T-helper 1 cell treated with Interleukin-12 subunit alpha and Interleukin-12 subunit beta and Interleukin-4 antibody, amounts not matched to agents 30 ng/mL and 1 ng/mL, for 36 hours (primary cell): ENCODE results near the gene FAM163B. TPM values are rescaled to one million over a fixed set of nuclear protein-coding genes. Genes with fewer than 3 reads are reported as not detected.

Experiments
- intact Hi-C: fragments of 100-400 bp; cut with micrococcal nuclease; formaldehyde crosslinking; loops from one replicate; pipeline ENCODE4 v1.15.1; 2024
- total RNA-seq: library from RNA; stranded (reverse); gene quantifications from 2 replicates; pipeline ENCODE4 v1.2.3, GENCODE V29; 2022

FAM163B gene
- total RNA-seq, 1 donor from 2014 or later: not detected

DNA sequence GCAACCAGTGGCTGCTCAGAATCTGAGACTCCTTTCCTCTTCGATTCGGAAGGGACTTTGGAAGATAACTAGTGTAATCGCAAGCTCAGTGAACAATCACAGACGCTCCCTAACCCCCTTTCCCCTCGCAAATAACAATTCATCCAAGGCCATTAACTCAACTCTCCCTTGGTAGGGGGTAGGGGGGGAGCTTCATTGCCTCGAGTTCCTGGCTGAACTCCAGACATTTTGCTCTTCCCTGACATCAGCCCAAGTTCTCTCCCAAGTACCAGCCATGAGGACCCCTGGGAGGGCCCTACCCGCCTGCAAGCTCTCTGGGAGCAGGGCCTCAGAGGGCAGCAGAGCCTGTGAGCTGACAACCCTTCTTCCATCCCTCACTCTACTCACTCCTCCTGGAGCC lies 8.4 kb downstream of the FAM163B start:
- intact Hi-C loops: no loop called here

DNA sequence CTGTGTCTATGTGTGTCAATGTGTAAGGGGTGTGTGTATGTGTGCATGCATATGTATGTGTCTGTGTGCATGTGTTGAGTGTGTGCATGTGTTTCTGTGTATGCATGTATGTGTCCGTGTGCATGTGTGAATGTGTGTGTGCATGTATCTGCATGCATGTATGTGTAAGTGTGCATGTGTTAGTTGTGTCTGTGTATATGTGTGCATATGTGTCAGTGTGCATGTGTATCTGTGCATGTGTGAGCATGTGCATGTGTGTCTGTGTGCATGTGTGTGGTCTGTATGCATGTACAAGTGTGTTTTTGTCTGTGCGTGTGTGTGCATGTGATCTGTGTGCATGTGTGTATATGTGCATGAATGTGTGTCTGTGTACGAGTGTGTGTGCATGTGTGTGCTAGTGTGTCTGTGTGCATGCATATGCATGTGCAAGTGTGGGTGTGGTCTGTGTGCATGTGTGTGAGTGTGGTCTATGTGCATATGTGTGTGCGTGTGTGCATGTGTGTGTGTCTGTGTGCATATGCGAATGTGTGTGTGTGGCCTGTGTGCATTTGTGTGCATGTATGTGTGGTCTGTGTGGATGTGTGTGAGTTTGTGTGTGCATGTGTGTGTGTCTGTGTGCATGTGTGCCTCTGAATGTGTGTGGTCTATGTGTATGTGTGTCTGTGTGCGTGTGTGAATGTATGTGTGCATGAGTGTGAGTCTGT lies 9.6 kb downstream of the FAM163B start:
- intact Hi-C loops: no loop called here

DNA sequence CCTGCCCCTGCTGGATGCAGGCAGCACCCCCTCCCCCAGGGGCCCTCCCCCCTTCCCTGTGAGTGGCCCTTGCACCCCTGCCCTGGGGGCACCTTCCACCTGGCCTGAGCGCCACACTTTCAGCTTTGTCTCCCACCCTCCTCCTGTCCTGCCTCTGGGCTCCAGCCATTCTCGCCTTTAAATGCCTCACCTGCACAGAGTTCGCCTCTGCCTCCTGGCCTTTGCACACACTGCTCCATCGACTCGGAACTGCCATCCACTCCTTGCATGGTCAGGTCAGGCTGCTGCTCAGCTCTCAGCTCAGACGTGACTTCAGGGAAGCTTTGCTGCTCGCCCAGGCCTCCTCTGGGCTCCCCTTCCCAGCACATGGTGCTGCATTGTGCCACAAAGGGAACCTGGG lies 10.2 kb downstream of the FAM163B start:
- intact Hi-C loops: no loop called here

DNA sequence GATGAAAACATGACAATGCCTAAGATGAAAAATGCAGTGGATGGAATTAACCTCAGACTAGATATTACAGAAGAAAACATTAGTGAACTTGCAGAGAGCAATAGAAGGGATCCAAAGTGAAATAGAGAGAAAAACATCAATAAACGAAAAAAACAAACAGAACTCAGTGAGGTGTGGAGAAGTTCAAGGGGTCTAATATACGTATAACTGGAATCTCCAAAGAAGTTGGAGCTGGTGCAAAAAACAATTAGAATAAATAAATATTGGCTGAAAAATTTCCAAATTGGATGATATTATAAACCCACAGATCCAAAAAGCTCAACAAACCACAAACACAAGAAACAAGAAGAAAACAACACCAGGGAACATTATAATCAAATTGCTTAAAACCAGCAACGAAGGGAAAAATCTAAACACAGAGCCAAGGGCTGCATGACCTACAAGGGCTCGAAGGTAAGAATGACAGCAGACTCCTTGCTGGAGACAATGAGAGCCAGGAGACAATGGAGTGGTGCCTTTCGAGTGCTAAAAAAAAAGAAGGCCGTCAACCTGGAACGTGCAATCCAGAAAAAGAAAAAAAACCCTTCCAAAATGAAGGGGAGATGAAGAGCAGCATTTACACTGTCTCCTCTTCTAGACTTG lies 11.8 kb downstream of the FAM163B start:
- intact Hi-C loops: no loop called here

DNA sequence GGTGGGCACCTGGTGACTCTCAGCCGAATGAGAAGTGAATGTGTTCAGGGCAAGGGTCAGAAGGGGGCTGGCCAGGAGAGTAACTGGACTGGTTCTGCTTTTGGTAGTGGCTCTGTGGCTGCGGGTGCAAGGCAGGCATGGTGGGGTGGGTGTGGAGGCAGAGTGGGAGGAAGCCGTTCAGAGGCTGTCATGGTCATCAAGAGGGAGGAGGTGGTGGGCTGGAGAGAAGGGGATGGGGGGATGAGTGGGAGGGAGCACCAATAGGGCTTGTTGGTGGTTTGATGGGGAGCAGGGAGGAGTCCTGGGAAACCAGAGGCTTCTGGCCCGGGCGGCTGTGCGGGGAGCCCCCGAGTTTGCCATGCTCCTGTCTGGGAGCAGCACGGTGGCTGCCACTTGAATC lies 13.3 kb downstream of the FAM163B start:
- intact Hi-C loops: no loop called here

DNA sequence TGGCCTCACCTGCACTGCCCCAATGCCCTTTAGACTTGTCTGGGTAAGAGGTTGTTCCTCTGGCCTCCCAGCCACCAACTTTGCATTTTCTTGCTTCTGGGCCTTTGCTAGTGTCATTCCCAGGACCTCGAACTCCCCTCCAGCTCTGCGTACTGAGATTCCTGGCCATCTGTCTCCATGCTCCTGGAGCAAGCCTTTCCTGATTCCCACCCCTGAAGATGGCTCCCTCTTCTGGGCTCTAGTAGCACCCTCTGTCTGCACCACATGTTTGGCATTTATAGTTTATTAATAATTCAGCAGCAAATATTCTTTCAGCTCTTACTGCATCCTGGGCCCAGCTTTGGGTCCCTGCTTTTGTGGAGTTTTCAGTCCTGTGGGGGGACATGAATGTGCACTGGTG lies 14.9 kb downstream of the FAM163B start:
- intact Hi-C loops: no loop called here

DNA sequence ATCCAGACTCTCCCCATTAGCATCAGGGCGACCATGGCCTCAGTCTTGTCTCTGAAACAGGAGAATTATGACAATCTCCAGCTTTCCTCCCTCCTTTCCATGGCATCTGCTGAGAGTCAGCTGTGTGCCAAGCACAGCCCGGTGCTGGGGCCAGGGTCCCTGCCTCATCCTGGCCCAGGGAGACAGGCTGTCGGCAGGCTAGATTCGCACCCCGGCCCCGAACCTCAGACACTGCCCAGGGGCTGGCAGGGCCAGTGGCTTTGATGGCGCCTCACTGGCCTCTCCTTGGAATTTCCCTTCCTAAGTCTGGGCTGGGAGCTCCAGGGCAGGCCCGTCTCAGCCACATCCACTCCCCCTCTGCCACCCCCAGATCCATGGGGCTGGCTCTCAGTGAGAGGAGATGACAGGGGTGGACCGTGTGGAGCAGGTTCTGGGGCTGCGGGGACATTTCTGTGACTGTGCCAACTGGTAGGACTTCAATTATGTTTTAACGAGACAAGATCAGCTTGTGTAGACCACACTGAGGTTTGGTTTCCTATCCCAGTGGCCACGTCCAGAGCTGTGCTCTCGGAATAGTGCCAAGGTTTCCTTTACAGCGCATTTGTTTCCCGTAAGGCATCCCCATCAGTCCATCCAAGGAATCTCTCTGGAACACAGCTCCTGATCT lies 15.5 kb downstream of the FAM163B start:
- intact Hi-C loops: loop anchor here (1.0 kb wide), 1 partner anchor 133 kb away; no protein-coding TSS in a partner anchor

DNA sequence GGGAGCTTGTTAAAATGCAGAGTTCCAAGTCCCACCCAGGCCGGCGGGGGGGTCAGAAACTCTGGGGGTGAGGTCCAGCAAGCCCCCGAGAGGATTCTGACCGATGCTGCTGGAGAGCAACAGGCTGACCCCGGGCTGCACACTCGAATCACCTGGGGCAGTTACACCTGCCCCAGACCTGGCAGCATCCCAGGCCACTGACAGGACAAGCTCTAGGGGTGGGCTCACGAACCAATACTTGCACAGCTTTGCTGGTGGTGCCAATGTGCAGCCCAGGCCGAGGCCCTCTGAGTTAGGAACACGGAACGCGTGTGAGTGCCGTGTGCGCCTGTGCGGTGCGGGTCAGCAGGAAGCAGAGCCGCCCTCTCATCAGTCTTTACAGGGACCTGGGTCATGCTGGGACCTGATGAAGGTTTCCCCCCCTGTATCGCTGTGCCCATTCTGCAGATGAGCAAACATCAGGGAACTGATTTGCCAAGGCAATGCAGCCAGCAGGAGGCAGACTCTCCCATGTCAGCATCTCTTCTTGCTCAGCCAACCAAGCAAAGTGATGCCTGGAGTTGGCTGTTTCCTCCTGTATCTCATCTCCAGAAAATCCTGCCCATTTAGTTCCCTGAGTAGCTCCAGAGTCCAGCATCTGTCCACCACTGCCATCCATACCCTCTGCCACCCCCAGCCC lies 16.3 kb downstream of the FAM163B start:
- intact Hi-C loops: loop anchor here (1.0 kb wide), 1 partner anchor 133 kb away; no protein-coding TSS in a partner anchor

DNA sequence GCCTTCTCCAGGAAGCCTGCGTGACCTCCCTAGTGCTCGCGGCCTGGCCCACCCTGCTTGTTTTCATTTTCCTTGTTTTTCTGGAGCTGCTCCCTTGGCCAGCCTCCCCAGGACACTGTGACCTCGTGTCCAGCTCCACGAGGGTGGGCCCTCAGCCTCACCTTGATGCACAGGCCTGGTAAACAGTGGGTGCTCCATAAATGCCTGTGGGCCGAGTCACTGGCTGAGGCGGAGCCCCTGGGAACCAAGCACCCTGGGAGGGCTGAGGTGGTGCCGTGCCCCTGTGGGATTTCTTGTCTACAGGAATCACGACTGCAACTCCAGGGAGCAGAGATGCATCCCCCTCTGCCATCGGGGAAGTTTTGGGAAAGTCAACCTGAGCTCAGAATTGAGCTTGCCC lies 17.2 kb downstream of the FAM163B start:
- intact Hi-C loops: no loop called here

DNA sequence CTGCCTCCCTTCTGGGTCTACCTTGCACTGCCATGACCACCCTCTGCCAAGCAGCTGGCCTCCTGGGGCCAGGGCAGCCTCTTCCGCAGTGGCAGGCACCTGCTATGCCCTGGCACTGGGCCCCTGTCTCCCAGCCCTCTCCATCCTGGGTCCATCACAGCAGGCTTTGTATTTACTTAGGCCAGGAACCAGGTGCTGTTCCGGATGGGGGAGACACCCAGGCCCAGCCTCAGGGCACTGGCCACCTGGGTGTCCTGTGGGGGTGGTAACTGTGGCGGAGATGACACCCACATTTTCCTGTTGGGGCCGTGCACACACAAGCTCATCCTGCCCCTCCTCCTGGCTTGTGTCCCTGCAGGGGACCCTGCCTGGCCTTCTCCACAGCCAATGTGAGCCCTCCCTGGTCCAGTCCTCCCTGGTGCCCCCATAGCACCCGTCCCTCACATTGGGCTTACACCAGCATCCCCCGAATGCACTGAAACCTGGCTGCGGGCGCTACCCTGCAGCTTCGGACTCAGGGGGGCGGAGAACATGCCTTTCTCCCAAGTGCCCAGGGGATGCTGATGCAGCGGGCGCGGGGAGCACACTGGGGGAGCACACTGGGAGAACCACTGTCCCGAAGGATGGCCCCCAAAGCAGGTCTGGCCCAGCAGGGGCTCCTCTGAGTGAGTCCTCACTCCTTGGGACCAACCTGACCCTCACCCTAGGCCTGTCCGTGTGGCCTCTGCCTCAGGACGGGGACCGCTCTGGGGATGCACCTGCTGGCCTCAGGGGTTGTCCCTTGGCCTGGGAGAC lies 17.9 kb downstream of the FAM163B start:
- intact Hi-C loops: no loop called here

DNA sequence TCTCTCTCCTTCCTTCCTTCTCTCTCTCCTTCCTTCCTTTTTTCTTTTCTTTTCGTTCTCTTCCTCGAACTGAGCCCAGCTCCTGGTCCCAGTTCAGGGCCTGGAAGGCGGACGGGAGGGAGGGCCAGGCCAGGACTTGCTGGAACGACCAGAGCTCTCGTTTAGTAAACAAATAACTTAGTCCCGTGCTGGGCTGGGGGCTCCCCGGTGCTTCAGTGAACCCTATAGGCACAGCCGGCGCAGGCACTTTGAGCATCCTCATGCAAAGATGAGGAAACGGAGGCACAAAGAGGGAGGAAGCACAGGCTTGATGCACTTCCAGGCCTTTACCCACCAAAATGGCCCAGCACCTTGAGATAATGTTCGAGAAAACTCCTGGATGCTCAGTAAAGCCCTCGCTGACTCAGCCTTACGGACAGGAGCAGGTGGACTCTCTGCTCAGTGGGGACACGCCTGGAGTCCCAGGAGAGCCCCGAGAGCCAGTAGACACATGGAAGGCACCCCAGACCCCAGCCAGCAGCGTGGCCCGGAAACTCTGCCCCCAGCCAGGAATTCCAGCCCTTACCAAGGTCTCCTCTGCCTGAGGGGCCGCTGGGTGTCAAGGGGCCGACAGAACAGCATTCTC lies 18.8 kb downstream of the FAM163B start:
- intact Hi-C loops: no loop called here

DNA sequence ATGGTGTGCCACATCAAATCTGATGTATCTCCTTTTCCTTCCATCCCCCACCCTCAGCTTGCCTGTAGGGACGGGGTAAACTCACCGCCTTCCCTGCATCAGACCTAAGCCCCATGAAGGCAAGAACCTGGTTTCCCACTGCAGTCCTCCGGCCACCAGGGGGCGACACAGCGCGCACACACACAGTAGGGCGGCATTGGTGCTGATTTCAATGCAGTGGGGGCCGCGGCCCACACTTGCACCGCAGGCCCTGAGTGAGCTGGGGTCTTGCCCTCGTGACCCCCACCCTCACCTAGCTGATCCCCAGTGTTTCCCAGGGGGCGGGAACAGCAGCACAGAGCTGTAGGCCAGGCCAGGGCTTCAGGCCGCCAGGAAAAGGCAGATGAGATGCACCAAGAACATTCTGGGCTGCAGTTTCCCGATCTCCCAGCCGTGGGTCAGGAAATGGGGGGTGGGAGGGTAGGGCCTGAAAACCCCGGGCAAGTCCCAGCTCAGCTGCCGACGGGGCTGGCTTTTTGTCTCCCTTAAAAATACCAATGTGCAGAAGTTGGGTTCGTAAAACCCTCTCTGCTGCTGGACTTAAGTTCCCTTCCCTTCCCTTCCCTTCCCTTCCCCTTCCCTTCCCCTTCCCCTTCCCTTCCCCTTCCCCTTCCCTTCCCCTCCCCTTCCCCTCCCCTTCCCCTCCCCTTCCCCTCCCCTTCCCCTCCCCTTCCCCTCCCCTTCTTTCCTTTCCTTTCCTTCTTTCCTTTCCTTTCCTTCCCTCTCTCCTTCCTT lies 19.5 kb downstream of the FAM163B start:
- intact Hi-C loops: loop anchor here (1.0 kb wide), 2 partner anchors 137 to 154 kb away; no protein-coding TSS in a partner anchor

DNA sequence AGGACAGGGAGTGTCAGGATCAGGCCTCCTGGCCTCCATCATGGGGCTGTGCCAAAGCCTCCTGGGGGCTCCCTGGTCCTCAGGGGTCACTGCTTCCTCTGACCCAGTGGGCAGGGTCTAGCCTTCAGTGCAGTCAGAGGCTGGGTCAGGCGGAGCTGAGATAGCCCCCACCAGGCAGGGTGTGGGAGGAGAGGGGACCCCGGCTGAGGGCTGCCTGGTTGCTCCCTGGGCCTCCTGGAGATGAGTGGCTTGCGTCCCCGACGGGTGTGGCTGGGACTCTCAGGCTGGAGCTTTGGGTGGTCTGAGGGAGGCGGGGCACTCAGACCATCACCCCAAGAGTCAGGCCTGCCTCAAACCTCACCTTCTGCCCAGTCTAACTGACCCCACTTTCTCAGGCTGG lies 21.7 kb downstream of the FAM163B start:
- intact Hi-C loops: no loop called here

DNA sequence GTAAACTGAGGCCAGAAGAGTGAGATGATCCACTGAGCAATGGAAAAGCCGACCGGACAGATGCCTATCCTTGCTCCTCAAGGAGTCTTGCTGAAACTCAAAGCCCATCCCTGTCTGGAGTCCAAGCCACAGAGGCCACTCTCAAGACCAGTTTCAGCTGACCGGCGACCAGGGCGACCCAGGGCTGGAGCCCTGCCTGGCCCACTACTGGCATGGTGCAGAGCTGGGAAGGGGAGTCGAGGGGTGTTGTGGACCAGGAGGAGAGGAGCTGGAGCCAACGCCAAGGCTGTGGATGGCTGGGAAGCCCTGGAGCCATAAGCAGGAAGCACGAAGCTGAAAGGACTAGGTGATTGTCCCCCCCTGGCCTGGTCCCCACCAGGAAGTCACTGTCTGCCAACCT lies 22.1 kb downstream of the FAM163B start:
- intact Hi-C loops: no loop called here

DNA sequence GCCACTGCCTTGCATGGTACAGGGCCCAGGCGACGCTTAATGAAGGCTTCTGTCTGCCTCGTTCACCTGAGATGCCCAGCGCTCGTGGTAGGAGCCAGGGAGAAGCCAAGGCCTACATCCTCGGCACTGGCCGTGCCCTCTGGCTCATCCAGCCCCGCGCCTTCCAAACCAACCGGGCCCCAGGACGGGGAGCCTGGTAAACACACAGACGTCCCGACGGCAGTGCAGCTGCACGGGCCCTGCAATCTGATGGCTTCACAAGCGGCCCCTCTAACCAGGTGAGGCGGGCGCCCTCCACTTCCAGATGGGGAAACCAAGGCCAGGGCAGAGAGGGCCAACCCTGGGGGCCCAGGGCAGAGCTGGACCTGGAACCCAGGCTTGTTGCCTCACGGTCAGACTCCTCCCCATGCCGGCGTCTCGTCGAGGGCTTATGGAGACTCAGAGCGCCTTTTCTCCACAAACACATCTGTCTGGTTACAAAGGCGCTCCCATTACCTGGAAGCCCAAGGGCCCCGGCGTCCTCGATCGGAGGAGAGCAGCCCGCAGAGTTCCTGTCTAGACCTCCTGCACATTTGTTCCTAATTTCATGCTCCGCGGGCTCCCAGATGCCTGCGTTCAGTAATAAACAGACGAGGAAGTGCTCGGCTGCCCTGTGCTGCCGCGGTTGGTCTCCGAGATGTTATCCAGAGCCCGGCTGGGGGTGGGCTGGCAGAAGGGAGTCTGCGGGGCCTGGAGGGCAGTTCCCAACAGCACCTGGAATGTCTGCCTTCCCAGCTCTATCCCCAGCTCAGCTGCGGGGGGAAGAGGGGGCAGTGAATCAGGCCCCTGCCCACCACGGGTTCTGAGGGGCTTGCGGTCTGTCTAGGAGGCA lies 23.5 kb downstream of the FAM163B start:
- intact Hi-C loops: no loop called here

DNA sequence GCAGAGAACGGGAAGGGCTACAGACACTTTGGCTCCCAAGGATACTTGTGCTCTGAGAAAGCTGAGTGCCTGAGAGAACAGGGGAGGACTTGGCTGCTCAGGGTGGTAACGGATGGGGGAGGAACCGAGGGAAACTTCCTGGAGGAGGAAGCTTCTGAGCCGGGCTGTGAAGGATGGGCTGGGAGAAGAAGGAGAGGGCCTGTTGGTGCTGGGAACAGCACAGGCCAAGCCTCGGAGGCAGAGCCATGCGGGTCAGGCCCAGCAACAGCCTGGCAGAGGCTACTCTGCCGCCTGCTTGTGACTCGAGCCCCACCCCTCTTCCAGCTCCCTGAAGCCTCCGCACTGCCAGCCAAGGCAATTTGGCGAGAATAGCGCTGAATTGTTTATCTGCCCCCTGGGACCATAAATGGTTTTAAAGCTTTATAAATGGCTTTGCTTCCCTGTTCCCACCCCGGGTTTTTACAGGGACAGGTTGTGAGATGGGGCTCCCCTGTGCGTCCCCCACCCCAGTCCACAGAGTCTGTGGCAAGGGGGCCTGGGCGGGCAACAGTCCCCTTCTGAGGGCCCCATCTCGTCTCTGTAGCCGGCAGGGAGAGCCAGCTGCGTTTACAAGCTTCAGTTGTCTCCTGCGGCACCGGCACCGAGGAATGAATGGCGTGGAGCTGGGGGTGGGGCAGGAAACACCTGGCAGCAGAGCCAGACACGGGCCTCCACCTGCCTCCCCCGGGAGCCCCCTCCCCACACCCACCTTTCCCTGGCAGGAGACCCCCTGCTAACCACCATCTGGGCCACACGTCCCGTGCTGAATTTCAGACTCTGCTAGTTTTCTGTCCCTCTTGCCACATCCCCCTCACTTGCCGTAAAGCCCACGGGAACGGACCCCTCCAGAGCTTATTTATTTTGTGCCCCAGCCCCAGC lies 24.4 kb downstream of the FAM163B start:
- intact Hi-C loops: no loop called here

DNA sequence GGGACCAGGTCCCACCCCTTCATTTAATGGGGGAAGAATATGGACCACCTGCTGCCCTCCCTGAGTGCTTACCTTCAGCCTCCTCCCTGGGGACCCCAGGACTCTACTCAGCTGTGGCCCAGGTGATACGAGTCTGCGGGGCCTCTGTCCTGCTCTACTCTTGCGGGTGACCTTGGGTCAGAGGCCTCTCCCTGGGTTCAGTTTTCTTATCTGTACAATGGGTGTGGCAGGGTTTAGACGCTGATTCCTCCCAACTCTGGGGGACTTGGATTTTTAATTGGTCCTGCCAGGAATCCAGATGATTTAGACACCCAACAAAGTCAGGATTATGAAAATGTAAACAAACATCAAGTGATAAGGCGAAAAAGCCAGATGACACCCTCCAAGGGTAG lies 25.0 kb downstream of the FAM163B start:
- intact Hi-C loops: no loop called here

DNA sequence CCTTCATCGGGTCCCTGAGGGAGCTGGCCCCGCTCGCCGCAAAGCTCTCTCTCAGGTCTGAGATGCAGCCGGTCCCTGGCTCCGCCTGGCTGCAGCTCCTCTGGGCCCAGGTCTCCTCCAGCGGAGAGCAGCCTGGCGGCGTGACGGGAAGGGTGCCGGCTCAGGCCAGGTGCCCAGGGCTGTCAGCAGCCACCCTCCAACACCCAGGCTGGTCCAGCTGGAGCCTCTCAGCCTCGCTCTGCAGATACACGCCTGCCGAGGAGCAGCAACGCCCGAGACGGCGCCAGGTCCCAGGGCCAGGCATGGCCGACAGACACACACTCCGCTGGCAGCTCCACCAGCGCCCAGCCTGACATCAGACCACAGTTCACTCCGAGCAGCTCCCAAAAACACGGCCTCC lies 25.6 kb downstream of the FAM163B start:
- intact Hi-C loops: no loop called here
